ENCODE results near the gene ANKRD2. TPM values are rescaled to one million over a fixed set of nuclear protein-coding genes. Genes with fewer than 3 reads are reported as not detected.
"Not testable (repeated sequence)": the region's sequence is repeated elsewhere in the genome, so short reads cannot be mapped to it uniquely, and the experiment has no call there.

ANKRD2 gene
- total RNA-seq, 1 experiment from 2014 or later, result 3.1 TPM

GRCh38 chr10:97570789-97571471, 1.6 kb upstream of the ANKRD2 start:
- no peak for DNase-seq (ENCODE audit: extremely low read depth, low read depth)

GRCh38 chr10:97571622-97572021, 957 bp upstream of the ANKRD2 start:
- no peak for DNase-seq (ENCODE audit: extremely low read depth, low read depth)

- no peak for DNase-seq (ENCODE audit: extremely low read depth, low read depth)
Observed at GRCh38 chr10:97573021-97573420, 442 bp downstream of the ANKRD2 start.

GRCh38 chr10:97573672-97574071, 1.1 kb downstream of the ANKRD2 start:
- DNase-seq (ENCODE audit: extremely low read depth, low read depth), result no peak

GRCh38 chr10:97574374-97575126, 2.0 kb downstream of the ANKRD2 start:
- peak; percentile 94 for DNase-seq (ENCODE audit: extremely low read depth, low read depth)

- no peak for DNase-seq (ENCODE audit: extremely low read depth, low read depth)
Observed at GRCh38 chr10:97575127-97575668, 2.6 kb downstream of the ANKRD2 start.

GRCh38 chr10:97576487-97576886, 3.9 kb downstream of the ANKRD2 start:
- DNase-seq (ENCODE audit: extremely low read depth, low read depth), result not testable (repeated sequence)

- DNase-seq (ENCODE audit: extremely low read depth, low read depth), result no peak
Observed at GRCh38 chr10:97577701-97578100, 5.1 kb downstream of the ANKRD2 start.

- DNase-seq (ENCODE audit: extremely low read depth, low read depth), result no peak
Observed at GRCh38 chr10:97578171-97578844, 5.7 kb downstream of the ANKRD2 start.

GRCh38 chr10:97580421-97581367, 8.1 kb downstream of the ANKRD2 start:
- DNase-seq (ENCODE audit: extremely low read depth, low read depth), result no peak

GRCh38 chr10:97582169-97582568, 9.6 kb downstream of the ANKRD2 start:
- no peak for DNase-seq (ENCODE audit: extremely low read depth, low read depth)

- DNase-seq (ENCODE audit: extremely low read depth, low read depth), result no peak
Observed at GRCh38 chr10:97583476-97583875, 10.9 kb downstream of the ANKRD2 start.

GRCh38 chr10:97584060-97584797, 11.7 kb downstream of the ANKRD2 start, which contains the start of gene HOGA1:
Gene HOGA1 (plus strand): TSS chr10:97584389. CDS start chr10:97584704, 315 bp downstream.
- DNase-seq (ENCODE audit: extremely low read depth, low read depth), result peak; percentile 84

GRCh38 chr10:97584798-97585438, 12.3 kb downstream of the ANKRD2 start:
- DNase-seq (ENCODE audit: extremely low read depth, low read depth), result no peak

GRCh38 chr10:97585439-97585811, 12.8 kb downstream of the ANKRD2 start:
- no peak for DNase-seq (ENCODE audit: extremely low read depth, low read depth)

- DNase-seq (ENCODE audit: extremely low read depth, low read depth), result no peak
Observed at GRCh38 chr10:97587183-97587582, 14.6 kb downstream of the ANKRD2 start.

GRCh38 chr10:97589479-97589878, 16.9 kb downstream of the ANKRD2 start, which contains the start of gene C10orf62:
Gene C10orf62 (plus strand): TSS chr10:97589721. CDS start chr10:97589898, 177 bp downstream.
- DNase-seq (ENCODE audit: extremely low read depth, low read depth), result no peak

GRCh38 chr10:97590082-97590747, 17.6 kb downstream of the ANKRD2 start:
- no peak for DNase-seq (ENCODE audit: extremely low read depth, low read depth)

All from NCI-H460 (cell line).